Left lung (tissue), 10 donors: Measurements from ENCODE around the gene ADCY7. TPM values are rescaled to one million over a fixed set of nuclear protein-coding genes. Genes with fewer than 3 reads are reported as not detected.

ENCODE experiments used
- ATAC-seq: fragments of 200-7000 bp; cut with Tn5 transposase; one replicate; pipeline ENCODE4 v1.9.1; 2020; ENCODE audit warnings: moderate library complexity
- DNase-seq, 4 donors: peaks; one replicate each; pipeline ENCODE4 v3.0.0-alpha.2; 2013 to 2020
- H3K27ac ChIP-seq, 2 donors: fragments of 200-600 bp; sonication (generic) in 1 of 2; one replicate each; pipeline versions ENCODE4 v1.5.0 to v1.8.0; 2020 to 2021
- H3K27me3 ChIP-seq, 2 donors: fragments of 200-600 bp; sonication (generic) in 1 of 2; one replicate each; pipeline versions ENCODE4 v1.5.0 to v1.8.0; 2020 to 2021
- H3K36me3 ChIP-seq, 2 donors: fragments of 200-600 bp; sonication (generic) in 1 of 2; one replicate each; pipeline versions ENCODE4 v1.5.0 to v1.8.0; 2020 to 2021
- H3K4me1 ChIP-seq, 2 donors: fragments of 200-600 bp; one replicate each; pipeline ENCODE4 v1.8.0; 2021
- H3K4me3 ChIP-seq, 2 donors: fragments of 200-600 bp; sonication (generic) in 1 of 2; one replicate each; pipeline versions ENCODE4 v1.5.0 to v1.8.0; 2020 to 2021; ENCODE audit warnings: mild to moderate bottlenecking in 1 of 2
- H3K9me3 ChIP-seq, 2 donors: fragments of 200-600 bp; sonication (generic) in 1 of 2; one replicate each; pipeline versions ENCODE4 v1.5.0 to v1.8.0; 2020 to 2021
- CTCF ChIP-seq, 2 donors: fragments of 200-600 bp; sonication (generic) in 1 of 2; IDR thresholded peaks; one replicate each; pipeline versions ENCODE4 v1.5.0 to v1.8.0; 2021; ENCODE audit warnings: antibody characterized with exemption in 2 of 2
- intact Hi-C, 2 donors: fragments of 100-400 bp; cut with DNase I; formaldehyde crosslinking; loops; one replicate each; pipeline versions ENCODE4 v1.11.2 to v1.14.2; 2022
- polyA plus RNA-seq, 6 donors: library from polyadenylated mRNA; unstranded; fragments of 120-200 nt; gene quantifications; one replicate each; pipeline ENCODE4 v1.2.1, GENCODE V29; 2013; ENCODE audit not compliant: insufficient read length in 6 of 6
- total RNA-seq, 2 donors: library from RNA; stranded (reverse); fragmentation: NEBNext Ultra II Directional; extraction: Animal tissue kit (Norgen Biotek cat#: 25700); gene quantifications; one replicate each; pipeline ENCODE4 v1.2.1, GENCODE V29; 2021
- donor health status: DM: no; HTN: yes; CAD: no.
- donor health status: DM: no; HTN: no; CAD: no.

The ADCY7 gene
- total and polyA plus RNA-seq, 8 donors: 23.5 to 116 (median 29.9) TPM

DNA sequence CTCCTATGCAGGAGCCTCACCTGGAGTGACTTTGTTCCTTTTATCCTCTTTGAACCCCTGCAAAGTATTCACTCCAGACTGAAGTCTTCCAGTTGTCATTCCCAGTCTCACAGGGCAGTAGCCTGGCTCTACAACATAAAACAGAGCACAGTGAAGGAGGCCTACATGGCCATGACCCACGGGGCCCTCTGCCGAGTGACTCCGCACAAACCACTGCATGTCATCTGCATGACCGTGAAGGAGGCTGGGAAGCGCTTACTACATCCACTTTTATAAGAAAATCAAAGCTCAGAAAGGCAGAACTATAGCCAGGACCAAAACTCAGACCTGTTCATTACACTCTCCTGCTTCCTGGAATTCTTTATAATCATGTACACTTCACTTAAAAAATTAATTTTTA lies 59.9 kb downstream of the ADCY7 start:
- intact Hi-C loops: no loop called here
- Histone ChIP-seq H3K36me3 (peaks cover 0 to 76% of the 10 kb centered on the region in 2 donors), H3K27me3 (no peaks in the 10 kb centered on the region), H3K4me3 (no peak overlapping the region), H3K4me1 (peaks cover 0 to 27% of the 10 kb centered on the region in 2 donors), H3K9me3 (no peaks in the 10 kb centered on the region), H3K27ac (no peak overlapping the region)
- no peak for TF ChIP-seq CTCF (IDR thresholded peaks at IDR 0.05)
- ATAC-seq: no peak
- DNase-seq: no peak

- peak in 1 of 2 donors; percentile 14 for TF ChIP-seq CTCF (IDR thresholded peaks at IDR 0.05)
- intact Hi-C loops: no loop called here
- DNase-seq: no peak
- ATAC-seq: peak; percentile 42
- H3K9me3 ChIP-seq: no peaks in the 10 kb centered on the region
- no peak overlapping the region for H3K27ac ChIP-seq
- H3K27me3 ChIP-seq: no peaks in the 10 kb centered on the region
- no peak overlapping the region for H3K4me3 ChIP-seq
- peaks cover 0 to 75% of the 10 kb centered on the region in 2 donors for H3K36me3 ChIP-seq
- H3K4me1 ChIP-seq: peaks cover 0 to 27% of the 10 kb centered on the region in 2 donors
Observed at GRCh38 chr16:50326835-50327465, 60.6 kb downstream of the ADCY7 start.

- ATAC-seq: peak; percentile 61
Observed at GRCh38 chr16:50329446-50330189, 63.3 kb downstream of the ADCY7 start.

GRCh38 chr16:50331570-50331969 lies 65.2 kb downstream of the ADCY7 start:
- ATAC-seq (no peak), DNase-seq (no peak)
- no peak overlapping the region for H3K4me3 ChIP-seq
- no peaks in the 10 kb centered on the region for H3K9me3 ChIP-seq
- intact Hi-C loops: no loop called here
- no peak overlapping the region for H3K27ac ChIP-seq
- H3K36me3 ChIP-seq: peaks cover 0 to 57% of the 10 kb centered on the region in 2 donors
- TF ChIP-seq CTCF (IDR thresholded peaks at IDR 0.05): no peak
- H3K27me3 ChIP-seq: no peaks in the 10 kb centered on the region
- H3K4me1 ChIP-seq: peaks cover 0 to 24% of the 10 kb centered on the region in 2 donors

More at GRCh38 chr16:50329446-50330189, 63.3 kb downstream of the ADCY7 start:
- H3K4me1 ChIP-seq: peaks cover 0 to 24% of the 10 kb centered on the region in 2 donors
- H3K4me3 ChIP-seq: no peak overlapping the region
- TF ChIP-seq CTCF (IDR thresholded peaks at IDR 0.05): no peak
- H3K9me3 ChIP-seq: no peaks in the 10 kb centered on the region
- peak in 1 of 4 donors; percentile 36 for DNase-seq
- H3K27ac ChIP-seq: peak overlapping the region in 1 of 2 donors; percentile 5
- intact Hi-C loops: no loop called here
- H3K27me3 ChIP-seq: no peaks in the 10 kb centered on the region
- H3K36me3 ChIP-seq: peaks cover 0 to 74% of the 10 kb centered on the region in 2 donors

GRCh38 chr16:50332599-50332998 lies 66.2 kb downstream of the ADCY7 start:
- H3K27ac ChIP-seq: no peak overlapping the region
- peaks cover 0 to 52% of the 10 kb centered on the region in 2 donors for H3K36me3 ChIP-seq
- intact Hi-C loops: no loop called here
- H3K4me1 ChIP-seq: peaks cover 0 to 26% of the 10 kb centered on the region in 2 donors
- ATAC-seq (no peak), DNase-seq (no peak)
- H3K9me3 ChIP-seq: no peaks in the 10 kb centered on the region
- H3K4me3 ChIP-seq: no peak overlapping the region
- no peaks in the 10 kb centered on the region for H3K27me3 ChIP-seq
- no peak for TF ChIP-seq CTCF (IDR thresholded peaks at IDR 0.05)
